ENCODE measurements around the gene APOA5.

The APOA5 gene

GRCh38 chr11:116797816-116798215, 6.1 kb upstream of the APOA5 start:
- no peak for DNase-seq (ENCODE audit: low spot score)

- no peak for DNase-seq (ENCODE audit: low spot score)
Observed at GRCh38 chr11:116796548-116796947, 4.9 kb upstream of the APOA5 start.

DNA sequence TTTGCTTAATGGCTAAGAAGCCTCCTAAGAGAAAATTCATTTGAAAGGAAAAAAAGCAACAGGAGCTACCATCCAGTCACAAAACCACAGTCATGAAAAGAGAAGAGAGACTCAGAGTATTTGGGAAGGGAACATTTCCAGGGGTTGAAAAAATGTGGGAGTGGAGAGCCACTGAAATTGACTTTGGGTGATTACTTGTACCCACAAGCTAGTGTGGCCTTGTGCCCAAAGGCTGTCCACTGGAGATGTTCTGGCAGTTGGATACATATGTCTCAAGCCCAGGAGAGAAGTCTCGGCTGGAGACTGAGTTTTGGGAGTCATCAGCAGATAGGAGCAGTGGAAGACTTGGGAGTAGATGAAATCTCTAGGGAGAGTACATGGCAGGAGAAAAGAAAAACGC, 3.2 kb upstream of the APOA5 start:
- DNase-seq (ENCODE audit: low spot score): no peak

DNA sequence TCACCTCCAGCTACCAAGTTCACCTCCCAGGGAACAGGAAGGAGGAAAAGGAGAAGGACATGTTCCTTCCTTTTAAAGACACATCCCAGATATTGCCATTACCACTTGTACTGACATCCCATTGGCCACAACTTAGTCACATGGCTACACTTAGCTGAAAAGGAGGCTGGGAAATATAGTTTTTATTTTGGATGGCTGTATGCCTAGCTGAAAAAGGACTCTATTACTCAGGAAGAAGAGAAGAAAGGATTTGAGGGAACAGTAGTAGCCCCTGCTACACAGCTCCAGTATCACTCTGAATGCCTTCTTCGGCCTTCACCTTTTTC, 2.1 kb upstream of the APOA5 start:
- DNase-seq (ENCODE audit: low spot score): no peak

DNA sequence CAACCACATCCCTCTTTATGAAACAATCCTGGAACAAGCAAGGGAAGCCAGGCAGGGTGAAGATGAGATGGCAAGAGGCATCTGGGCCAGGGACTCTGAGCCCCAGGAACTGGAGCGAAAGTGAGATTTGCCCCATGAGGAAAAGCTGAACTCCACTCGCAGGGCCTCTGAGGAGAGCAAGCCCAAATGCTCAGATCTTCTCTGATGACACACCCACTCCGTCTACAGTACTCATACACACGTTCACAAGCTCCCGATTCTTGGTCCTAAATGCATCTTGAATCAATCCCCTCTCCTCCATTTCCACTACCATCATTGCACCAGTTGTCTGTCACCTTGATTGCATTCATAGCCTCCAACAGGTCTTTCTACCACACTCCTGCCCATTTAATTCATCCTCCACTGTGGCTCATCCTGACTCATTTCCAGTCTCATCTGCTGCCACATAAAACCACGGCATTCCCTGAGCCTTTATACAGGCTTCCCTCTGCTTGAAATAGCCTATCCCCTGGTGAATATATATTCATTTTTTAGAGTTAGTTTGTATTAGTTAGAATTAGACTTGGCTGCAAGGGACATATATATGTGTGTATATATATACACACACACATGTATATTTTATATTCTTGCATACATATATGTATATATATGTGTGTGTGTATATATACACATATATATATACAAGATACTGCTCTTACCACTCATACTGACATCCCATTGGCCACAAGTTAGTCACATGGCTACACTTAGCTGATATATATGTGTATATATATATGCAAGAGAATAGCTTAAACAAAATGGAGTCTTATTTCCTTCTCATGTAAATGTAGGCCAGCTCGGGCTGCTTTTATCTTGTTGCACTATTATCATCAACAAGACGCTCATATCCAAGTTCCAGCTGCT, 1.4 kb upstream of the APOA5 start:
- no peak for DNase-seq (ENCODE audit: low spot score)

- no peak for DNase-seq (ENCODE audit: low spot score)
Observed at GRCh38 chr11:116792144-116792868, 627 bp upstream of the APOA5 start.

GRCh38 chr11:116791002-116791812, 472 bp downstream of the APOA5 start:
- DNase-seq (ENCODE audit: low spot score): peak; percentile 63

DNA sequence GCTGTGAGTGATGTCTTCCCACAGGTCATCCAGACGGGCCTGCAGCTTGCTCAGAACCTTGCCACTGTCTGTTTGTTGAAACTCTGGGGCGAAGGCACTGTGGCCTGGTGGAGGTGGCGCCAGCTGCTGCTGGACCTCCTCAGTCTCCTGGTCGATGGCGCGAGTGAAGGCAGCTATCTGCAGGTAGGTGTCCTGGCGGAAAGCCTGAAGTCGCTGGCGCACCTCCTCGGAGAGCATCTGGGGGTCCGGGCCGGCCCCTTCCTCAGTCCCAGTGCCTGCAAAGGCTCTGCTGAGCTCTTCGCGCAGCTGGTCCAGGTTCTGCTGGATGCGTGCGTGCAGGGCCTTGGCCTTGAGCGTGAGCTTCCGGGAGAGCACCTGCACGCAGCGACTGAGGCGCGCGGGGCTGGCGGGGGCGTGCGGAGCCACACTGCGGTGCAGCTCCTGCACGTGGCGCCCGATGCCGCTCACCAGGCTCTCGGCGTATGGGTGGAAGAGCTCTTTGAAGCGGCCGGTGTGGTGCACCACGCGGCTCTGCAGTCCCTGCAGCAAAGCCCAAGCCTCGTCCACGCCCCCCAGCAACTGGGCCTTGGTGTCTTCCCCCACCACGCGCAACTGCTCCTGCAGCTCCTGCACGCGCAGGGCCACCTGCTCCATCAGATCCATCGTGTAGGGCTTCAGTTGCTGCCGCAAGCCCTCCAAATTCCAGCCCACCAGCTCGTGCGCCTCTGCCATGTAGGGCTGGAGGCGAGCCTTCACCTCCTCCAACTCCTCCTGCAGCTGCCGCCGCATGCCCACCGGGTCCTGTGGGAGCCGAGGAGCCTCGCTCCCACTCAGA, 1.3 kb downstream of the APOA5 start:
- no peak for DNase-seq (ENCODE audit: low spot score)

DNA sequence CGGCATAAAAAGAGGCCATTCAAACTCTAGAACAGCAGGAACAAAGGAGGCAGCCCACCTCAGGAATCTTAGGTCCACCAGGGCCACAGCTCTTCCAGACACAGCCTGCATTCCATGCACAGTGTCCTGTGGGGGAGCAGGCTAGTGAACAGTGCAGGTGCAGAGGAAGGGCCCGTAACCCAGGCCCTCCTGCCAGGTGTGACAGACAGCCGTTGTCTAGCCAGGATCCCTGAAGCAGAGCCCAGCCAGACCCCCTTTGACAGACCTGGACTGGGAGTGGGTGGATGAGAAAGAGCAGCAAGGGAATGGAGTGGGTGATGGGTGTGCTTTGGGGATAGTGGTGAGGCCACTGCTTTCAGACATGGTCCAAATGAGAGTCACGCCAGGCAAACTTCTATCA, 2.7 kb downstream of the APOA5 start:
- no peak for DNase-seq (ENCODE audit: low spot score)

GRCh38 chr11:116788534-116788933, 3.1 kb downstream of the APOA5 start:
- no peak for DNase-seq (ENCODE audit: low spot score)

- DNase-seq (ENCODE audit: low spot score): peak; percentile 82
Observed at GRCh38 chr11:116787786-116788486, 3.7 kb downstream of the APOA5 start, which contains the start of gene ZPR1. Gene ZPR1 (minus strand): TSS chr11:116788023. CDS start chr11:116787990, 33 bp downstream.

GRCh38 chr11:116787436-116787785, 4.3 kb downstream of the APOA5 start:
- no peak for DNase-seq (ENCODE audit: low spot score)

GRCh38 chr11:116786966-116787365, 4.7 kb downstream of the APOA5 start:
- DNase-seq (ENCODE audit: low spot score): no peak

DNA sequence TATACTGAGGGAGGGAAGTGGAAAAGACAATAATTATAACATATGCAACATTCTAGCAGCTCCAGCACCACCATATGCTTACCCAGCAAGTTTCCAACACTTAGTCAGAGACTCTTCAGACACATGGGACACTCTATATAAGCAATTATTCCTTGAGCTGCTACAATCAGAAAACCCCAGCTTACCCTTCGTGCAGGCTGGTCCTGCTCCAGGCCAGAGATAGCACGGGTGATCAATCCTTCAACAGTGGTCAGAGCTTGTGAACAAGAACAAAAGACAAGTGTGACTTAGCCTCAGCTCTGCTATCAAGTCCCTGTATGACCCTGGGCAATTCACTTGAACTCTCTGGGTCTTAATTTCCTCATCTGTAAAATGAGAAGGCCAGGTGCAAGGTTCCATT, 5.4 kb downstream of the APOA5 start:
- no peak for DNase-seq (ENCODE audit: low spot score)

DNA sequence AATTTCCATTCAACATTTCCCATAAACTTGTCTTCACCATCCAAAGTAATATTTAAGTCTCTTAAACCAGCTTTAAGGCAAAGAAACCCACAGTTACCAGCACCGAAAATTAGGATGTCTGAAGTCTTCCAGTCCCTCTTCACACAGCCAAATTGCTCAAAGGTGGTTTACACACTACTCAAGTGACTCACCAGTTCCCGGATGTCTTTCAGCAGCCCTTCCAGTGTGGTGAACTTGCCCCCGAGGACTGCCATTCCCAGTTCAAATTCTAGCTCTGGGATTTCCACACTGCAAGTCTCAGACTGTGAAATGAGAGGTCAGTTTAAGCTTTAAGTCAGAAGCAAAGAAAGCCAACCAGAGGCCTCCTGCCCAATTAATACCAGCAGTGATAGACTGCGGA, 9.0 kb downstream of the APOA5 start:
- DNase-seq (ENCODE audit: low spot score): no peak

GRCh38 chr11:116778556-116778955, 13.1 kb downstream of the APOA5 start:
- no peak for DNase-seq (ENCODE audit: low spot score)

GRCh38 chr11:116777056-116777455, 14.6 kb downstream of the APOA5 start:
- DNase-seq (ENCODE audit: low spot score): no peak

GRCh38 chr11:116776522-116776984, 15.1 kb downstream of the APOA5 start:
- DNase-seq (ENCODE audit: low spot score): no peak

GRCh38 chr11:116775975-116776374, 15.7 kb downstream of the APOA5 start:
- DNase-seq (ENCODE audit: low spot score): no peak

- DNase-seq (ENCODE audit: low spot score): no peak
Observed at GRCh38 chr11:116774661-116775060, 17.0 kb downstream of the APOA5 start.
